Measurements from ENCODE around the gene RAB11FIP5. TPM values are rescaled to one million over a fixed set of nuclear protein-coding genes. Genes with fewer than 3 reads are reported as not detected.

The RAB11FIP5 gene
- total RNA-seq, 1 experiment from 2014 or later, result 20.8 TPM

DNA sequence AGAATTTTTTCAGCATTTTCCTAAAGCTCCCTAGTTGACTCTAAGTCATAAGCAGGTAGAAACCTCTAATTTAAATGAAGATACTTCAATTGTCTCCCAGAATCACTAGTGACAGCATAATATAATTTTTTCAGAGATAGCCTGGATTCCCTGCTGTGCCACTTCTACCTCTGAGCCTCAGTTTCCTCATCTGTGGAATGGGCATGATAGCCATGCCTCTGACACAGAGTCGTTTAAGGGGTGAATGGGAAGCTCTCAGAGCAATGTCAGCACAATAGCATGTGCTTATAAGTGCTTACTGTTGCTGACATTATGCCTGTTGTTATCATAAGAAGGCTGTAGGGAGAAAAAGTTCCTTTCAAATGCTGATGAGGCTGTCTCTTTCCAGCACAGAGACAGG is 89.3 kb downstream of the RAB11FIP5 start:
- Histone ChIP-seq H3K9me2 (ENCODE audit: insufficient read depth) (no peaks in the 10 kb centered on the region), H3K4me3 (replicated peaks in 1 of 2; ENCODE audit: low read depth in 1 of 2, low read length in 2 of 2) (no peak overlapping the region), H3K9ac (ENCODE audit: low read length) (no peak overlapping the region), H3K4me1 (ENCODE audit: control insufficient read depth in 1 of 2, insufficient read depth in 2 of 2, low read length in 2 of 2) (peaks cover 7 to 11% of the 10 kb centered on the region in 2 experiments; a peak in 3 of 4 replicates), H3K36me3 (ENCODE audit: control insufficient read depth in 1 of 2, insufficient read depth in 2 of 2, low read length in 2 of 2) (no peaks in the 10 kb centered on the region), H3K79me2 (ENCODE audit: insufficient read depth, low read length) (no peaks in the 10 kb centered on the region), H4K20me1 (ENCODE audit: insufficient read depth) (no peaks in the 10 kb centered on the region), H2AFZ (ENCODE audit: low read depth, low read length, poor library complexity, severe bottlenecking) (no peak overlapping the region), H3K9me3 (ENCODE audit: control insufficient read depth in 1 of 2, insufficient read depth in 1 of 2, low read depth in 1 of 2, low read length in 2 of 2) (no peaks in the 10 kb centered on the region), H3K27me3 (ENCODE audit: insufficient read depth, low read length) (no peaks in the 10 kb centered on the region), H3K4me2 (ENCODE audit: low read length) (no peak overlapping the region), H3K27ac (ENCODE audit: low read depth, low read length) (no peak overlapping the region)
- ATAC-seq (no peak), DNase-seq (ENCODE audit: low read depth, low spot score) (no peak)
- intact Hi-C loops (cut with micrococcal nuclease), result no loop called here
- RAD21 ChIA-PET (ENCODE audit: low non-redundant PET in 1 of 2, low total read pairs in 2 of 2, uncharacterized antibody in 2 of 2, unreplicated experiment in 2 of 2), result no interaction called here
- TF ChIP-seq EZH2 (IDR thresholded peaks at IDR 0.05), result no peak
- no peak for TF ChIP-seq SP1 (IDR thresholded peaks at IDR 0.05; ENCODE audit: low read depth)
- no peak for TF ChIP-seq SIN3A (IDR thresholded peaks at IDR 0.05; ENCODE audit: low read depth)
- no peak for TF ChIP-seq ZNF274 (IDR thresholded peaks at IDR 0.05; ENCODE audit: low read depth, low read length)
- TF ChIP-seq, protein P1, sequence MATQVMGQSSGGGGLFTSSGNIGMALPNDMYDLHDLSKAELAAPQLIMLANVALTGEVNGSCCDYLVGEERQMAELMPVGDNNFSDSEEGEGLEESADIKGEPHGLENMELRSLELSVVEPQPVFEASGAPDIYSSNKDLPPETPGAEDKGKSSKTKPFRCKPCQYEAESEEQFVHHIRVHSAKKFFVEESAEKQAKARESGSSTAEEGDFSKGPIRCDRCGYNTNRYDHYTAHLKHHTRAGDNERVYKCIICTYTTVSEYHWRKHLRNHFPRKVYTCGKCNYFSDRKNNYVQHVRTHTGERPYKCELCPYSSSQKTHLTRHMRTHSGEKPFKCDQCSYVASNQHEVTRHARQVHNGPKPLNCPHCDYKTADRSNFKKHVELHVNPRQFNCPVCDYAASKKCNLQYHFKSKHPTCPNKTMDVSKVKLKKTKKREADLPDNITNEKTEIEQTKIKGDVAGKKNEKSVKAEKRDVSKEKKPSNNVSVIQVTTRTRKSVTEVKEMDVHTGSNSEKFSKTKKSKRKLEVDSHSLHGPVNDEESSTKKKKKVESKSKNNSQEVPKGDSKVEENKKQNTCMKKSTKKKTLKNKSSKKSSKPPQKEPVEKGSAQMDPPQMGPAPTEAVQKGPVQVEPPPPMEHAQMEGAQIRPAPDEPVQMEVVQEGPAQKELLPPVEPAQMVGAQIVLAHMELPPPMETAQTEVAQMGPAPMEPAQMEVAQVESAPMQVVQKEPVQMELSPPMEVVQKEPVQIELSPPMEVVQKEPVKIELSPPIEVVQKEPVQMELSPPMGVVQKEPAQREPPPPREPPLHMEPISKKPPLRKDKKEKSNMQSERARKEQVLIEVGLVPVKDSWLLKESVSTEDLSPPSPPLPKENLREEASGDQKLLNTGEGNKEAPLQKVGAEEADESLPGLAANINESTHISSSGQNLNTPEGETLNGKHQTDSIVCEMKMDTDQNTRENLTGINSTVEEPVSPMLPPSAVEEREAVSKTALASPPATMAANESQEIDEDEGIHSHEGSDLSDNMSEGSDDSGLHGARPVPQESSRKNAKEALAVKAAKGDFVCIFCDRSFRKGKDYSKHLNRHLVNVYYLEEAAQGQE (IDR thresholded peaks at IDR 0.05; ENCODE audit: low read depth), result no peak
- TF ChIP-seq, protein P2, sequence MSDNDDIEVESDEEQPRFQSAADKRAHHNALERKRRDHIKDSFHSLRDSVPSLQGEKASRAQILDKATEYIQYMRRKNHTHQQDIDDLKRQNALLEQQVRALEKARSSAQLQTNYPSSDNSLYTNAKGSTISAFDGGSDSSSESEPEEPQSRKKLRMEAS (IDR thresholded peaks at IDR 0.05), result no peak
- no peak for TF ChIP-seq EGR1 (IDR thresholded peaks at IDR 0.05; ENCODE audit: low read depth)
- TF ChIP-seq RAD21 (IDR thresholded peaks at IDR 0.05; ENCODE audit: low read depth), result no peak
- TF ChIP-seq YY1 (IDR thresholded peaks at IDR 0.05; ENCODE audit: extremely low read depth, insufficient replicate concordance, low read depth, low read length), result no peak
- no peak for TF ChIP-seq FOSL1 (IDR thresholded peaks at IDR 0.05; ENCODE audit: low read depth)
- TF ChIP-seq CEBPB (IDR thresholded peaks at IDR 0.05; ENCODE audit: low read depth), result no peak
- TF ChIP-seq SRF (IDR thresholded peaks at IDR 0.05; ENCODE audit: low read depth), result no peak
- CTCF ChIA-PET, result no interaction called here
- POLR2A ChIA-PET, result no interaction called here
- BruUV-seq (replicated peaks), result no TSS peak

Other genes starting within 250 kb of the RAB11FIP5 start
- 66.9 TPM for gene SPR, start 225.5 kb downstream of the RAB11FIP5 start, total RNA-seq (2021; ENCODE audit: unreplicated experiment)
- gene EMX1, start 195.4 kb downstream of the RAB11FIP5 start, total RNA-seq (2021; ENCODE audit: unreplicated experiment), result 3.1 TPM
- gene SFXN5, start 41.2 kb downstream of the RAB11FIP5 start, total RNA-seq (2021; ENCODE audit: unreplicated experiment), result 10.0 TPM
- gene NOTO, start 89.6 kb upstream of the RAB11FIP5 start, total RNA-seq (2021; ENCODE audit: unreplicated experiment), result not detected
- gene SMYD5, start 101.3 kb upstream of the RAB11FIP5 start, total RNA-seq (2021; ENCODE audit: unreplicated experiment), result 37.4 TPM
- gene PRADC1, start 120.3 kb upstream of the RAB11FIP5 start, total RNA-seq (2021; ENCODE audit: unreplicated experiment), result 8.6 TPM
- 637 TPM for gene CCT7, start 121.4 kb upstream of the RAB11FIP5 start, total RNA-seq (2021; ENCODE audit: unreplicated experiment)
- 34.9 TPM for gene FBXO41, start 171.5 kb upstream of the RAB11FIP5 start, total RNA-seq (2021; ENCODE audit: unreplicated experiment)
- 0.37 TPM for gene EGR4, start 180.6 kb upstream of the RAB11FIP5 start, total RNA-seq (2021; ENCODE audit: unreplicated experiment)

Data from HCT116 (cell line).